Measurements from ENCODE around the gene TFB1M.
"Not testable (repeated sequence)": the region's sequence is repeated elsewhere in the genome, so short reads cannot be mapped to it uniquely, and the experiment has no call there.

TFB1M gene

GRCh38 chr6:155292711-155293110, 21.6 kb downstream of the TFB1M start:
- no peak for DNase-seq

- no peak for DNase-seq
Measured at GRCh38 chr6:155291291-155291690, 23.0 kb downstream of the TFB1M start.

- no peak for DNase-seq
Measured at GRCh38 chr6:155290491-155290890, 23.8 kb downstream of the TFB1M start.

- DNase-seq = no peak
Measured at GRCh38 chr6:155287762-155288161, 26.5 kb downstream of the TFB1M start.

GRCh38 chr6:155284775-155285174, 29.5 kb downstream of the TFB1M start:
- DNase-seq = no peak

GRCh38 chr6:155278319-155279049, 35.8 kb downstream of the TFB1M start:
- no peak for DNase-seq

GRCh38 chr6:155276638-155277037, 37.6 kb downstream of the TFB1M start:
- no peak for DNase-seq

- DNase-seq = no peak
Measured at GRCh38 chr6:155275808-155276480, 38.3 kb downstream of the TFB1M start.

- no peak for DNase-seq
Measured at GRCh38 chr6:155274533-155274932, 39.8 kb downstream of the TFB1M start.

GRCh38 chr6:155274106-155274505, 40.2 kb downstream of the TFB1M start:
- no peak for DNase-seq

- no peak for DNase-seq
Measured at GRCh38 chr6:155273431-155273830, 40.9 kb downstream of the TFB1M start.

GRCh38 chr6:155272353-155273232, 41.7 kb downstream of the TFB1M start:
- no peak for DNase-seq

- DNase-seq = no peak
Measured at GRCh38 chr6:155271145-155271544, 43.1 kb downstream of the TFB1M start.

- DNase-seq = no peak
Measured at GRCh38 chr6:155270561-155271091, 43.7 kb downstream of the TFB1M start.

GRCh38 chr6:155269765-155270164, 44.5 kb downstream of the TFB1M start:
- no peak for DNase-seq

GRCh38 chr6:155268088-155268867, 46.0 kb downstream of the TFB1M start:
- DNase-seq = not testable (repeated sequence)

GRCh38 chr6:155267411-155267810, 46.9 kb downstream of the TFB1M start:
- DNase-seq = no peak

GRCh38 chr6:155265843-155266535, 48.3 kb downstream of the TFB1M start:
- no peak for DNase-seq

GRCh38 chr6:155264693-155265320, 49.5 kb downstream of the TFB1M start:
- DNase-seq = no peak

GRCh38 chr6:155263373-155264063, 50.8 kb downstream of the TFB1M start, which contains the start of gene CLDN20:
CLDN20 (plus strand) TSS chr6:155264013; CDS start chr6:155275720, 11,707 bp downstream.
- no peak for DNase-seq

Data from left hindlimb (tissue), 1 donor.